ENCODE measurements around the gene COL13A1.

The COL13A1 gene

DNA sequence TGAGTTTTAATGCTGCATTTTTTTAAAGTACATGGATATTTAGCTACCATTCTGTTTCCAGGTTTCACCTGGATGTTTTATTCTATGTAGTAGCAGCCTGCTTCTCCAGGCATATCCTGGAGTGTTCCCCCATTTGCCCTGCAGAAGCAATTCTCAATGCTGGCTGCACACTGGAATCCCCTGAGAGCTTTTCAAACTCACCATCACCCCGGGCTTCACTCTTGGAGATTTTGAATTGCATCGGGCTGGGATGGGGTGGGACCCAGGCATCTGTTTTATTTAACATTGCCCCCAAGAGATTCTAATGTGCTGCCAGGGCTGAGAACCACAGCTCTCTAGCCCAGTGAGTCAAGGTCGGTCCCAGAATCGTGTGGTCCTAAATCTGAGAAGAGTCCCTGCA, 137.8 kb downstream of the COL13A1 start:
- no peaks in the 10 kb centered on the region for H3K27me3 ChIP-seq (ENCODE audit: control insufficient read depth in 5 of 5, insufficient read depth in 4 of 5, low read length in 5 of 5)
- H3K4me1 ChIP-seq (ENCODE audit: control insufficient read depth in 5 of 5, insufficient read depth in 5 of 5, low read length in 5 of 5), result peaks cover 1 to 22% (median 20%) of the 10 kb centered on the region in 5 donors
- no peak overlapping the region for H3K9ac ChIP-seq (ENCODE audit: low read length in 5 of 5)
- peaks cover 0 to 8% (median 0%) of the 10 kb centered on the region in 5 donors for H3K9me3 ChIP-seq (ENCODE audit: control insufficient read depth in 5 of 5, low read length in 5 of 5)
- H3K36me3 ChIP-seq (ENCODE audit: control insufficient read depth in 5 of 5, insufficient read depth in 5 of 5, low read length in 5 of 5), result no peaks in the 10 kb centered on the region
- H3K27ac ChIP-seq (ENCODE audit: low read depth, low read length), result no peak overlapping the region
- H3K4me3 ChIP-seq (ENCODE audit: low read depth in 1 of 5, low read length in 5 of 5), result no peak overlapping the region

GRCh38 chr10:69941730-69942129, 140.0 kb downstream of the COL13A1 start:
- Histone ChIP-seq H3K36me3 (ENCODE audit: control insufficient read depth in 5 of 5, insufficient read depth in 5 of 5, low read length in 5 of 5) (no peaks in the 10 kb centered on the region), H3K4me1 (ENCODE audit: control insufficient read depth in 5 of 5, insufficient read depth in 5 of 5, low read length in 5 of 5) (peaks cover 1 to 30% (median 20%) of the 10 kb centered on the region in 5 donors), H3K9me3 (ENCODE audit: control insufficient read depth in 5 of 5, low read length in 5 of 5) (peaks cover 0 to 8% (median 0%) of the 10 kb centered on the region in 5 donors), H3K27me3 (ENCODE audit: control insufficient read depth in 5 of 5, insufficient read depth in 4 of 5, low read length in 5 of 5) (no peaks in the 10 kb centered on the region), H3K27ac (ENCODE audit: low read depth, low read length) (no peak overlapping the region), H3K4me3 (ENCODE audit: low read depth in 1 of 5, low read length in 5 of 5) (no peak overlapping the region), H3K9ac (ENCODE audit: low read length in 5 of 5) (no peak overlapping the region)

DNA sequence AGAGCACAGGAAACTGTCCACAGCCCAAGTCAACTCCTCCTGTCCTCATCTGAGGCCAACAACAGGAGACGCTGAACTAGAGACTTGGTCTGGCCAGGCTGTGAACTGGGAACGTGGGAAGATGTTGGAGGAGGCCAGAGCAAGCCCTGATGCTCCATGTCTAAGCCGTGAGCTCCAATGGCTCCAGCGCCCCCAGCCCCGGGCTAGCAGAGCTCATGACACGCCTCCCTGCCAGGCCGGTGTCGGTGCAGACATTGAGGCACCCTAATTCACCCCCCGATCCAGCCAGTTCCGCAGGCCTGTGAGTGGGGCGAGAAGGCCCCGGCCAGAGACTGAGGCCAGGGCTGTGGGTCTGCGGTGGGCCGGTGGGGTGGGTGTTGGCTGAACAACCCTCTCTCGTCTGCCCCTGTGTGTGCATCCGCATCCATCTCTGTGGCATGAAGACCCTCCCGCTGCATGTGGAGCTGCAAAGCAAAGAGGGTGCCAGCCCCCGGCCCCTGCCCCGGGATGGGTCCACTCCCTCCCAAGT, 141.7 kb downstream of the COL13A1 start:
- H3K4me1 ChIP-seq (ENCODE audit: control insufficient read depth in 5 of 5, insufficient read depth in 5 of 5, low read length in 5 of 5), result peaks cover 1 to 30% (median 18%) of the 10 kb centered on the region in 5 donors
- no peak overlapping the region for H3K27ac ChIP-seq (ENCODE audit: low read depth, low read length)
- H3K36me3 ChIP-seq (ENCODE audit: control insufficient read depth in 5 of 5, insufficient read depth in 5 of 5, low read length in 5 of 5), result no peaks in the 10 kb centered on the region
- H3K9ac ChIP-seq (ENCODE audit: low read length in 5 of 5), result no peak overlapping the region
- no peaks in the 10 kb centered on the region for H3K27me3 ChIP-seq (ENCODE audit: control insufficient read depth in 5 of 5, insufficient read depth in 4 of 5, low read length in 5 of 5)
- peaks cover 0 to 8% (median 0%) of the 10 kb centered on the region in 5 donors for H3K9me3 ChIP-seq (ENCODE audit: control insufficient read depth in 5 of 5, low read length in 5 of 5)
- no peak overlapping the region for H3K4me3 ChIP-seq (ENCODE audit: low read depth in 1 of 5, low read length in 5 of 5)

- Histone ChIP-seq H3K9ac (ENCODE audit: low read length in 5 of 5) (no peak overlapping the region), H3K9me3 (ENCODE audit: control insufficient read depth in 5 of 5, low read length in 5 of 5) (peaks cover 0 to 8% (median 0%) of the 10 kb centered on the region in 5 donors), H3K36me3 (ENCODE audit: control insufficient read depth in 5 of 5, insufficient read depth in 5 of 5, low read length in 5 of 5) (no peaks in the 10 kb centered on the region), H3K27me3 (ENCODE audit: control insufficient read depth in 5 of 5, insufficient read depth in 4 of 5, low read length in 5 of 5) (no peaks in the 10 kb centered on the region), H3K4me1 (ENCODE audit: control insufficient read depth in 5 of 5, insufficient read depth in 5 of 5, low read length in 5 of 5) (peaks cover 0 to 25% (median 6%) of the 10 kb centered on the region in 5 donors), H3K4me3 (ENCODE audit: low read depth in 1 of 5, low read length in 5 of 5) (no peak overlapping the region), H3K27ac (ENCODE audit: low read depth, low read length) (no peak overlapping the region)
These were observed 143.1 kb downstream of the COL13A1 start for GRCh38 chr10:69944761-69945160.

DNA sequence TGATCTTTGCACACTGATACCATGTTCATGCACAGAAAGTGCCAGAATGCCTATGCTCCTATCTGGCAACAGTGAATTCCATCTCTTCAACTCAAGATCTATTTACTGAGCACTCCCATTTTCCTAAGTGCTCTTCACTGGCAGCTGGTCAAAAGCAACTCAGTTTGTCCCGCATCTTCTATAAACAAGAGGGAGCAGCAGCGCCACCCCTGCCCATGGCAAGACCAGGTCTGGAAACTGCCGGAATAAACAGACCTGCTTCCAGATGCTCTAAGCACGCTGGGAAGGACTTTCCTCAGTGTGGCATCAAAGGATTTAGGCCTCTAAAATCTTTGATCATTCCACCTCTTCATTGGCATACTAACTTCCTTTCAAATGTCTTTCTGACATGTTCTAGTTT, 146.6 kb downstream of the COL13A1 start:
- no peaks in the 10 kb centered on the region for H3K36me3 ChIP-seq (ENCODE audit: control insufficient read depth in 5 of 5, insufficient read depth in 5 of 5, low read length in 5 of 5)
- H3K27ac ChIP-seq (ENCODE audit: low read depth, low read length), result no peak overlapping the region

DNA sequence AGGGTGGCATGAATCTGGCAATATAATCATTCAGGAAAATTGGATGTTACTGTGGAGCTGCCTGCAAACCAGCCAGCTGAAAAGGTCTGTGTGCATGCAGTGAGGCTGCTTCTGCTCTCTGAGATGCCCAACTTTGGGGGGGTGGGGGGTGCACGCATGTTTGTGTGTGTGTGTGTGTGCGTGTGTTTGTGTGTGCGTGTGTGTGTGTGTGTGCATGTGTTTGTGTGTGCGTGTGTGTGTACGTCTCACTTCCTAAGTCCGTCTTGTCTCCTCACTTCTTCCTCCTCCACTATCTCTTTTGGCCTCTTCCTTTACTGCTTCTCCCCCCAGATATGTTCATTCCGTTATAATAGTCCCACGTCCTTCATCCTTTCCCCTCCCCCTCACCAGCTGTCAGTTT, 148.1 kb downstream of the COL13A1 start:
- Histone ChIP-seq H3K36me3 (ENCODE audit: control insufficient read depth in 5 of 5, insufficient read depth in 5 of 5, low read length in 5 of 5) (no peaks in the 10 kb centered on the region), H3K27me3 (ENCODE audit: control insufficient read depth in 5 of 5, insufficient read depth in 4 of 5, low read length in 5 of 5) (no peaks in the 10 kb centered on the region), H3K9me3 (ENCODE audit: control insufficient read depth in 5 of 5, low read length in 5 of 5) (no peaks in the 10 kb centered on the region), H3K4me1 (ENCODE audit: control insufficient read depth in 5 of 5, insufficient read depth in 5 of 5, low read length in 5 of 5) (peaks cover 0 to 6% (median 0%) of the 10 kb centered on the region in 5 donors), H3K27ac (ENCODE audit: low read depth, low read length) (no peak overlapping the region), H3K9ac (ENCODE audit: low read length in 5 of 5) (no peak overlapping the region), H3K4me3 (ENCODE audit: low read depth in 1 of 5, low read length in 5 of 5) (no peak overlapping the region)

More for the DNA sequence above, 146.6 kb downstream of the COL13A1 start:
- Histone ChIP-seq H3K4me1 (ENCODE audit: control insufficient read depth in 5 of 5, insufficient read depth in 5 of 5, low read length in 5 of 5) (peaks cover 0 to 8% (median 0%) of the 10 kb centered on the region in 5 donors), H3K9me3 (ENCODE audit: control insufficient read depth in 5 of 5, low read length in 5 of 5) (no peaks in the 10 kb centered on the region), H3K27me3 (ENCODE audit: control insufficient read depth in 5 of 5, insufficient read depth in 4 of 5, low read length in 5 of 5) (no peaks in the 10 kb centered on the region), H3K4me3 (ENCODE audit: low read depth in 1 of 5, low read length in 5 of 5) (no peak overlapping the region), H3K9ac (ENCODE audit: low read length in 5 of 5) (no peak overlapping the region)

DNA sequence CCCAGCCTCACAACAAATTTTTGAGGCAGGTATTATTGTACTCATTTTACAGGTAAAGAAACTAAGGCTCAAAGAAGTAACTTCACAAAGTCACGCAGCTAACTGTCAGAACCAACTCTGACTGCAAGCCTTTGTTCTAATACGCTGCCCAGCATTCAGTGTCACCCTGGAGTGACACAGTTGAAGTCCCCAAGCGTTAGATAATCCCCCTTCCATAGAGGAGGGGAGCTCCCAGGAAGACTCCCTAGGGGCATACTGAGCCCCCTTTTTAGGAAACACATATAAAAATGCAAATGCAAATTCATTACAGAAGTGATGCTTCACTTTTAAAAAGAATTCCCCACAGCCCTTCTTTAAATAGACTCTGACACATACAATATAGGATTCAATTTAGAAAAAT, 150.0 kb downstream of the COL13A1 start:
- no peak overlapping the region for H3K27ac ChIP-seq (ENCODE audit: low read depth, low read length)
- no peaks in the 10 kb centered on the region for H3K36me3 ChIP-seq (ENCODE audit: control insufficient read depth in 5 of 5, insufficient read depth in 5 of 5, low read length in 5 of 5)
- H3K9ac ChIP-seq (ENCODE audit: low read length in 5 of 5), result no peak overlapping the region
- H3K4me3 ChIP-seq (ENCODE audit: low read depth in 1 of 5, low read length in 5 of 5), result no peak overlapping the region
- H3K27me3 ChIP-seq (ENCODE audit: control insufficient read depth in 5 of 5, insufficient read depth in 4 of 5, low read length in 5 of 5), result no peaks in the 10 kb centered on the region
- peaks cover 0 to 1% (median 0%) of the 10 kb centered on the region in 5 donors for H3K4me1 ChIP-seq (ENCODE audit: control insufficient read depth in 5 of 5, insufficient read depth in 5 of 5, low read length in 5 of 5)
- H3K9me3 ChIP-seq (ENCODE audit: control insufficient read depth in 5 of 5, low read length in 5 of 5), result no peaks in the 10 kb centered on the region

- H3K9me3 ChIP-seq (ENCODE audit: control insufficient read depth in 5 of 5, low read length in 5 of 5), result no peaks in the 10 kb centered on the region
- H3K36me3 ChIP-seq (ENCODE audit: control insufficient read depth in 5 of 5, insufficient read depth in 5 of 5, low read length in 5 of 5), result no peaks in the 10 kb centered on the region
- no peak overlapping the region for H3K9ac ChIP-seq (ENCODE audit: low read length in 5 of 5)
- peaks cover 0 to 7% (median 4%) of the 10 kb centered on the region in 5 donors for H3K4me1 ChIP-seq (ENCODE audit: control insufficient read depth in 5 of 5, insufficient read depth in 5 of 5, low read length in 5 of 5)
- H3K27me3 ChIP-seq (ENCODE audit: control insufficient read depth in 5 of 5, insufficient read depth in 4 of 5, low read length in 5 of 5), result no peaks in the 10 kb centered on the region
- no peak overlapping the region for H3K27ac ChIP-seq (ENCODE audit: low read depth, low read length)
- H3K4me3 ChIP-seq (ENCODE audit: low read depth in 1 of 5, low read length in 5 of 5), result no peak overlapping the region
These were observed 150.5 kb downstream of the COL13A1 start for GRCh38 chr10:69952069-69952800.

GRCh38 chr10:69952821-69953221, 151.1 kb downstream of the COL13A1 start:
- Histone ChIP-seq H3K4me3 (ENCODE audit: low read depth in 1 of 5, low read length in 5 of 5) (no peak overlapping the region), H3K4me1 (ENCODE audit: control insufficient read depth in 5 of 5, insufficient read depth in 5 of 5, low read length in 5 of 5) (peaks cover 0 to 8% (median 4%) of the 10 kb centered on the region in 5 donors), H3K36me3 (ENCODE audit: control insufficient read depth in 5 of 5, insufficient read depth in 5 of 5, low read length in 5 of 5) (no peaks in the 10 kb centered on the region), H3K27me3 (ENCODE audit: control insufficient read depth in 5 of 5, insufficient read depth in 4 of 5, low read length in 5 of 5) (no peaks in the 10 kb centered on the region), H3K9ac (ENCODE audit: low read length in 5 of 5) (no peak overlapping the region), H3K9me3 (ENCODE audit: control insufficient read depth in 5 of 5, low read length in 5 of 5) (no peaks in the 10 kb centered on the region), H3K27ac (ENCODE audit: low read depth, low read length) (no peak overlapping the region)

- Histone ChIP-seq H3K9ac (ENCODE audit: low read length in 5 of 5) (no peak overlapping the region), H3K4me3 (ENCODE audit: low read depth in 1 of 5, low read length in 5 of 5) (no peak overlapping the region), H3K4me1 (ENCODE audit: control insufficient read depth in 5 of 5, insufficient read depth in 5 of 5, low read length in 5 of 5) (peaks cover 0 to 8% (median 4%) of the 10 kb centered on the region in 5 donors), H3K36me3 (ENCODE audit: control insufficient read depth in 5 of 5, insufficient read depth in 5 of 5, low read length in 5 of 5) (no peaks in the 10 kb centered on the region), H3K27ac (ENCODE audit: low read depth, low read length) (no peak overlapping the region), H3K27me3 (ENCODE audit: control insufficient read depth in 5 of 5, insufficient read depth in 4 of 5, low read length in 5 of 5) (no peaks in the 10 kb centered on the region), H3K9me3 (ENCODE audit: control insufficient read depth in 5 of 5, low read length in 5 of 5) (no peaks in the 10 kb centered on the region)
These were observed 152.1 kb downstream of the COL13A1 start for GRCh38 chr10:69953851-69954250.
